ENCODE data around the gene ACIN1. TPM values are rescaled to one million over a fixed set of nuclear protein-coding genes. Genes with fewer than 3 reads are reported as not detected.
A peak's percentile ranks its signal among the peaks of the same experiment; 100 is the strongest.

The ACIN1 gene
- total and polyA plus RNA-seq, 2 of the 13 experiments (the other 11 are each of a cell fraction or from before 2014, with no cell fraction given), result 165 to 183 TPM

DNA sequence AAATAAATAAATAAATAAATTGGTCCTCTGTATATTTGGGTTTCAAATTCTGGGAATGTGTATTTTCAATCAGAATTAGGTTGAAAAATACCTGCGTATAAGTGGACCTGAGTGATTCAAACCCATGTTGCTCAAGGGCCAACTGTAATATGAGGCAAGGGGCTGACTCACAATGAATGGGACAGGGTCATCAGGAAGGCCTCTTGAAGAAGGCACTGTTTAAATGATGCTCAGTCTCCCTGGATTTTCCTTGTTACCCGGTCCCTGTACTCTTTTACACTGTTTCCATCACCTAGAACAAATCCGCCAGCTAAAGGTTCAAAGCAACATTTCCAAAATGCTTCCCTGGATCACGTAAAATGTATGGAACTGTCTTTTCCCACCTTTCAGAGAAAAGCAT, 64.0 kb downstream of the ACIN1 start (continued):
- no peak for TF ChIP-seq ETV5 (CRISPR knock-in tag; IDR thresholded peaks at IDR 0.05; ENCODE audit: borderline replicate concordance)
- TF ChIP-seq ZNF432 (CRISPR knock-in tag; IDR thresholded peaks at IDR 0.05; ENCODE audit: borderline replicate concordance), result no peak
- no peak for TF ChIP-seq ZNF883 (CRISPR knock-in tag; IDR thresholded peaks at IDR 0.05; ENCODE audit: not compliant biosample characterization)
- TF ChIP-seq, protein P1, sequence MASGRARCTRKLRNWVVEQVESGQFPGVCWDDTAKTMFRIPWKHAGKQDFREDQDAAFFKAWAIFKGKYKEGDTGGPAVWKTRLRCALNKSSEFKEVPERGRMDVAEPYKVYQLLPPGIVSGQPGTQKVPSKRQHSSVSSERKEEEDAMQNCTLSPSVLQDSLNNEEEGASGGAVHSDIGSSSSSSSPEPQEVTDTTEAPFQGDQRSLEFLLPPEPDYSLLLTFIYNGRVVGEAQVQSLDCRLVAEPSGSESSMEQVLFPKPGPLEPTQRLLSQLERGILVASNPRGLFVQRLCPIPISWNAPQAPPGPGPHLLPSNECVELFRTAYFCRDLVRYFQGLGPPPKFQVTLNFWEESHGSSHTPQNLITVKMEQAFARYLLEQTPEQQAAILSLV (CRISPR knock-in tag; IDR thresholded peaks at IDR 0.05; ENCODE audit: borderline replicate concordance), result no peak
- no peak for TF ChIP-seq HHEX (CRISPR knock-in tag; IDR thresholded peaks at IDR 0.05)
- TF ChIP-seq ZBTB21 (CRISPR knock-in tag; IDR thresholded peaks at IDR 0.05), result no peak

DNA sequence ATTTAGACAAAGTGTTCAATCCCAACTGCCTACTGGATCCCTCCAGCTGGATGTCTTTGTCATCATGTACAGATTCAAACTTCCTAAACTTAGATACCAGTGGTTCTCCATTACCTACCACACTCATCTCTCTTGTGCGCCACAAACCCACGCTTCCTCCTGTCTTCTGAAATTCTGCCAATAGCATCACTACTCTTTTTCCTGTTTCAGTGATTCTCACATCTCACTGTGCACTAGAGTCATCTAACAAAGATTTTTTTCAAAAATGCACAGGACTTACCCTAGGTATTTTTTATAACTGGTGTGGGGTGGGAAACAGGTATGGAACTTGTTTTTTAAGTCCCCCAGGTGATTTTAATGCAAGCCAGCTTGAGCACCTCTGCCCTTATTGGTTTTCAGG, 66.1 kb downstream of the ACIN1 start:
- Histone ChIP-seq H3K27me3 (ENCODE audit: control insufficient read depth in 1 of 2, insufficient read depth in 2 of 2, low read length in 2 of 2) (no peaks in the 10 kb centered on the region), H4K20me1 (ENCODE audit: insufficient read depth, low read length) (0 out of 2 replicates have a peak, but pooled peaks cover 6% of the 10 kb centered on the region), H3K9ac (ENCODE audit: insufficient read depth, low read depth, low read length) (no peak overlapping the region), H3K4me2 (ENCODE audit: low read depth, low read length) (no peak overlapping the region), H3K9me3 (ENCODE audit: low read length) (no peaks in the 10 kb centered on the region), H3K4me3 (replicated peaks in 1 of 3; ENCODE audit: insufficient read depth in 1 of 3, low read depth in 2 of 3, low read length in 3 of 3) (no peak overlapping the region), H3K4me1 (ENCODE audit: insufficient read depth, low read length) (peaks cover 57% of the 10 kb centered on the region), H2AFZ (ENCODE audit: low read length) (no peak overlapping the region), H3K36me3 (replicated peaks in 1 of 2; ENCODE audit: control insufficient read depth in 1 of 2, insufficient read depth in 2 of 2, low read length in 2 of 2) (peaks cover 36 to 66% of the 10 kb centered on the region in 2 experiments), H3K79me2 (ENCODE audit: insufficient read depth, low read length) (peaks cover 39% of the 10 kb centered on the region), H3K27ac (ENCODE audit: extremely low read length, insufficient read depth, low read length) (no peak overlapping the region)
- intact Hi-C loops (cut with micrococcal nuclease; ENCODE audit: unreplicated experiment), result no loop called here
- WGBS (ENCODE audit: low lambda C conversion rate), result 98% methylated on average over 2 of the region's 2 CpGs
- CTCF ChIA-PET (ENCODE audit: low intra/inter-chr PET ratio, low total read pairs), result no interaction called here
- FAIRE-seq, result no peak
- TF ChIP-seq RBM22 (optimal IDR thresholded peaks at IDR 0.05; ENCODE audit: low read length) (peak; percentile 80), SP1 (IDR thresholded peaks at IDR 0.05) (no peak), SP1 (CRISPR knock-in tag; IDR thresholded peaks at IDR 0.05) (no peak), RBFOX2 (IDR thresholded peaks at IDR 0.05; ENCODE audit: low read depth, low read length) (peak; percentile 72), KAT7 (CRISPR knock-in tag; IDR thresholded peaks at IDR 0.05; ENCODE audit: borderline replicate concordance) (no peak), ZSCAN31 (CRISPR knock-in tag; IDR thresholded peaks at IDR 0.05; ENCODE audit: low read depth) (0 out of 2 replicates have a peak, but pooled peaks have one; percentile 22)
- BruUV-seq (replicated peaks), result TSS peak; percentile 6
- POLR2A ChIA-PET, result interaction anchor here (1.0 to 15.1 kb wide), 8 partner anchors 11 to 99 kb away, joined by 3 to 203 read pairs (median 4); partner anchors contain the start of genes ACIN1, AJUBA, C14orf119 and PRMT5
- no peak for ATAC-seq
- in situ Hi-C loops (cut with HindIII; ENCODE audit: extremely low pct_ligation_motif_present, low pct_unique_long_range_greater_than_20kb), result no loop called here
- DNase-seq (ENCODE audit: low spot score), result no peak

Data from HepG2 (cell line).